A549 (cell line): ENCODE results near the gene PDCD4. TPM values are rescaled to one million over a fixed set of nuclear protein-coding genes. Genes with fewer than 3 reads are reported as not detected.

Experiments used
- ATAC-seq, 2 experiments: fragments of 200-7000 bp in 1 of 2; fragments of >200 bp in 1 of 2; cut with Nextera tagmentation in 1 of 2; cut with Tn5 transposase in 1 of 2; 3 replicates each; pipeline versions ENCODE4 v1.8.0 to v1.9.1; 2018 to 2020; ENCODE audit warnings: mild to moderate bottlenecking in 1 of 2, moderate library complexity in 1 of 2
- CTCF ChIA-PET: fragments of 300-600 bp; sonication (Branson Sonifier 250); formaldehyde crosslinking; extraction: SDS; loops from one replicate; lab custom pipeline; 2021; ENCODE audit warnings: antibody characterized with exemption, inconsistent platforms; lab: Yijun Ruan, JAX
- POLR2A ChIA-PET: fragments of 350-600 bp; formaldehyde crosslinking; extraction: SDS; loops from one replicate; lab custom pipeline; 2021; ENCODE audit warnings: antibody characterized with exemption, inconsistent platforms; lab: Yijun Ruan, JAX
- DNase-seq, 2 experiments: peaks; one replicate each; pipeline versions ENCODE4 v3.0.0 to v3.0.0-alpha.2; 2011 to 2016; ENCODE audit warnings: low read depth in 1 of 2, low spot score in 1 of 2
- FAIRE-seq: peaks from 2 replicates; lab custom pipeline; 2011; peaks lifted over from hg19 to GRCh38; lab: Jason Lieb, UNC
- H3K27ac ChIP-seq, 2 experiments: fragments of >200 bp; sonication (Bioruptor Twin); formaldehyde crosslinking; 3 replicates each; pipeline ENCODE4 v1.5.1; 2016 to 2017
- H3K4me1 ChIP-seq: fragments of >200 bp; sonication (Bioruptor Twin); formaldehyde crosslinking; 3 replicates; pipeline ENCODE4 v1.6.1; 2016
- H3K4me2 ChIP-seq: fragments of >200 bp; sonication (Bioruptor Twin); formaldehyde crosslinking; 3 replicates; pipeline ENCODE4 v1.6.1; 2016
- H3K4me3 ChIP-seq: fragments of >200 bp; sonication (Bioruptor Twin); formaldehyde crosslinking; 3 replicates; pipeline ENCODE4 v1.5.1; 2016
- H3K9me3 ChIP-seq: fragments of >200 bp; sonication (Bioruptor Twin); formaldehyde crosslinking; 3 replicates; pipeline ENCODE4 v1.6.1; 2016
- CBX2 ChIP-seq: fragments of 200-600 bp; sonication (generic); IDR thresholded peaks from 2 replicates; pipeline ENCODE4 v1.6.1; 2016; ENCODE audit warnings: low read depth, mild to moderate bottlenecking, borderline replicate concordance
- CEBPB ChIP-seq, 2 experiments: fragments of >200 bp in 1 of 2; sonication (Bioruptor Twin) in 1 of 2; formaldehyde crosslinking in 1 of 2; IDR thresholded peaks; 2 replicates each; pipeline ENCODE4 v1.6.1; 2012 to 2016
- EHF ChIP-seq: fragments of 250-450 bp; sonication (Bioruptor Pico); IDR thresholded peaks from 2 replicates; pipeline ENCODE4 v1.5.0; 2020; ENCODE audit warnings: mild to moderate bottlenecking
- EHMT2 ChIP-seq: fragments of 200-600 bp; sonication (generic); IDR thresholded peaks from 2 replicates; pipeline ENCODE4 v1.6.1; 2016; ENCODE audit warnings: antibody characterized with exemption, low read depth, mild to moderate bottlenecking, moderate library complexity
- ELK1 ChIP-seq: fragments of 150-350 bp; IDR thresholded peaks from 2 replicates; pipeline ENCODE4 v1.6.1; 2014; ENCODE audit warnings: low read depth, mild to moderate bottlenecking, low read length
- FOSL2 ChIP-seq, 2 experiments: fragments of 450-650 bp in 1 of 2; fragments of >200 bp in 1 of 2; sonication (Bioruptor Twin) in 1 of 2; formaldehyde crosslinking; IDR thresholded peaks; 2 replicates each; pipeline versions ENCODE4 v1.5.0 to v1.6.1; 2016 to 2020; ENCODE audit warnings: mild to moderate bottlenecking in 1 of 2, moderate library complexity in 1 of 2
- HEYL ChIP-seq: fragments of 250-450 bp; sonication (Bioruptor Pico); IDR thresholded peaks from 2 replicates; pipeline ENCODE4 v1.8.0; 2021; ENCODE audit warnings: mild to moderate bottlenecking, moderate library complexity
- HMGXB4 ChIP-seq: fragments of 250-450 bp; sonication (Bioruptor Pico); IDR thresholded peaks from 2 replicates; pipeline ENCODE4 v1.5.0; 2021; ENCODE audit warnings: mild to moderate bottlenecking, moderate library complexity, borderline replicate concordance
- HOXA7 ChIP-seq: fragments of 250-450 bp; sonication (Bioruptor Pico); IDR thresholded peaks from 2 replicates; pipeline ENCODE4 v1.5.0; 2020; ENCODE audit warnings: mild to moderate bottlenecking, moderate library complexity
- JUN ChIP-seq, 2 experiments: fragments of >200 bp; sonication (Bioruptor Twin); formaldehyde crosslinking; IDR thresholded peaks; 2 replicates in 1 of 2; 3 replicates in 1 of 2; pipeline ENCODE4 v1.6.1; 2016 to 2017
- JUNB ChIP-seq: fragments of >200 bp; sonication (Bioruptor Twin); formaldehyde crosslinking; IDR thresholded peaks from 2 replicates; pipeline ENCODE4 v1.6.1; 2016
- MAFK ChIP-seq: fragments of 450-650 bp; IDR thresholded peaks from 2 replicates; pipeline ENCODE4 v1.6.1; 2014; ENCODE audit not compliant: partially characterized antibody
- NFE2L2 ChIP-seq: fragments of 150-350 bp; conservative IDR thresholded peaks from 2 replicates; pipeline ENCODE4 v1.6.1; 2014; ENCODE audit warnings: low read length
- NPAS2 ChIP-seq: fragments of 250-450 bp; sonication (Bioruptor Pico); IDR thresholded peaks from 2 replicates; pipeline ENCODE4 v1.8.0; 2022; ENCODE audit warnings: mild to moderate bottlenecking, moderate library complexity, borderline replicate concordance
- POLR2A ChIP-seq: IDR thresholded peaks from 2 replicates; pipeline ENCODE4 v1.6.1; 2012; ENCODE audit warnings: mild to moderate bottlenecking, low read length
- POLR2AphosphoS2 ChIP-seq: conservative IDR thresholded peaks from 2 replicates; pipeline ENCODE4 v1.6.1; 2012; ENCODE audit warnings: low read length, improper control_type of control experiment, inconsistent platforms
- RAD21 ChIP-seq, 2 experiments: fragments of >200 bp in 1 of 2; sonication (Bioruptor Twin) in 1 of 2; formaldehyde crosslinking in 1 of 2; IDR thresholded peaks in 1 of 2; conservative IDR thresholded peaks in 1 of 2; 2 replicates in 1 of 2; 3 replicates in 1 of 2; pipeline ENCODE4 v1.6.1; 2012 to 2018; ENCODE audit warnings: inconsistent platforms in 1 of 2
- RARB ChIP-seq: fragments of 250-450 bp; sonication (Bioruptor Pico); IDR thresholded peaks from 2 replicates; pipeline ENCODE4 v1.8.0; 2021; ENCODE audit warnings: mild to moderate bottlenecking, moderate library complexity
- RFX5 ChIP-seq: fragments of 450-650 bp; IDR thresholded peaks from 2 replicates; pipeline ENCODE4 v1.7.1; 2014; ENCODE audit warnings: antibody characterized with exemption, mild to moderate bottlenecking, moderate library complexity
- SMC3 ChIP-seq: fragments of >200 bp; sonication (Bioruptor Twin); formaldehyde crosslinking; IDR thresholded peaks from 3 replicates; pipeline ENCODE4 v1.6.1; 2018; ENCODE audit warnings: inconsistent platforms
- TFCP2L1 ChIP-seq: fragments of 250-450 bp; sonication (Bioruptor Pico); IDR thresholded peaks from 2 replicates; pipeline ENCODE4 v1.5.0; 2021; ENCODE audit warnings: mild to moderate bottlenecking
- TP53 ChIP-seq: fragments of 250-450 bp; sonication (Bioruptor Pico); IDR thresholded peaks from 2 replicates; pipeline ENCODE4 v1.5.0; 2021; ENCODE audit warnings: mild to moderate bottlenecking, moderate library complexity
- ZFP36 ChIP-seq: fragments of 450-650 bp; IDR thresholded peaks from 2 replicates; pipeline ENCODE4 v1.6.1; 2014; ENCODE audit warnings: borderline replicate concordance; ENCODE audit not compliant: partially characterized antibody
- WGBS: methylation state at CpG from one replicate; pipeline ENCODE4 v1.1.6; 2017; ENCODE audit errors: missing lambda C conversion rate; 5-methylcytosine and 5-hydroxymethylcytosine counted together
- polyA plus RNA-seq, 4 experiments: library from polyadenylated mRNA; depleted of rRNA in 3 of 4; stranded (reverse); fragments of >200 nt; fragmentation: RNase III in 1 of 4; extraction: RNeasy Plus Mini Kit Qiagen cat#74134 plus additional on column Dnase treatment in 1 of 4; gene quantifications; 2 replicates in 3 of 4; 3 replicates in 1 of 4; pipeline ENCODE4 v1.2.3, GENCODE V29; 2011 to 2017
- TF ChIP-seq, protein P1 (sequence below): fragments of 200-600 bp; sonication (generic); IDR thresholded peaks from 2 replicates; pipeline ENCODE4 v1.6.1; 2016; ENCODE audit warnings: antibody characterized with exemption, mild to moderate bottlenecking, moderate library complexity
- TF ChIP-seq, protein P2 (sequence below): IDR thresholded peaks from 2 replicates; pipeline ENCODE4 v1.6.1; 2012
- TF ChIP-seq, protein P3 (sequence below): fragments of >200 bp; sonication (Bioruptor Twin); formaldehyde crosslinking; IDR thresholded peaks from 2 replicates; pipeline ENCODE4 v1.6.1; 2016
- TF ChIP-seq, protein P4 (sequence below): fragments of 450-650 bp; IDR thresholded peaks from 2 replicates; pipeline ENCODE4 v1.6.1; 2014; ENCODE audit warnings: antibody characterized with exemption

Gene PDCD4
- polyA plus RNA-seq, 2 of the 4 experiments (the other 2 are of a cell fraction): 42.7 to 71.4 TPM

DNA sequence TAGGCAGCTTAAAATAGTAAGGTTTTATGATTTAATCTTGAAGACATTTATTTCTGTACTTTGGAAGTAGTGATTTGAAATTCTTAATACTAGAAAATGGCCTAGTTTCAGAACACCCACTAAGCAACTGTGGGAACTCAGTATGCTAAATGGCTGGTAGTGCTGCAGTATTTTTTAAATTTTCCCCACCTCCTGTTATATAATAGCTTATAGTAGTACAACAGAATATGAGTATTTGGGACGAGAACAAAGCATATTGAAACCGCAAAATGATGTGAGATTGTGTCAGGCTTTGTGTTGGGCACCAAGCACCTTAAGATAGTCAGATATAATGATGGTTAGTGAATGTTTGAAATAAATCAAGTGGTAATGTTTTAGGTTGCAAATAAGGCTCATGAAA, 55.7 kb downstream of the PDCD4 start (continued):
- TF ChIP-seq, protein P1, sequence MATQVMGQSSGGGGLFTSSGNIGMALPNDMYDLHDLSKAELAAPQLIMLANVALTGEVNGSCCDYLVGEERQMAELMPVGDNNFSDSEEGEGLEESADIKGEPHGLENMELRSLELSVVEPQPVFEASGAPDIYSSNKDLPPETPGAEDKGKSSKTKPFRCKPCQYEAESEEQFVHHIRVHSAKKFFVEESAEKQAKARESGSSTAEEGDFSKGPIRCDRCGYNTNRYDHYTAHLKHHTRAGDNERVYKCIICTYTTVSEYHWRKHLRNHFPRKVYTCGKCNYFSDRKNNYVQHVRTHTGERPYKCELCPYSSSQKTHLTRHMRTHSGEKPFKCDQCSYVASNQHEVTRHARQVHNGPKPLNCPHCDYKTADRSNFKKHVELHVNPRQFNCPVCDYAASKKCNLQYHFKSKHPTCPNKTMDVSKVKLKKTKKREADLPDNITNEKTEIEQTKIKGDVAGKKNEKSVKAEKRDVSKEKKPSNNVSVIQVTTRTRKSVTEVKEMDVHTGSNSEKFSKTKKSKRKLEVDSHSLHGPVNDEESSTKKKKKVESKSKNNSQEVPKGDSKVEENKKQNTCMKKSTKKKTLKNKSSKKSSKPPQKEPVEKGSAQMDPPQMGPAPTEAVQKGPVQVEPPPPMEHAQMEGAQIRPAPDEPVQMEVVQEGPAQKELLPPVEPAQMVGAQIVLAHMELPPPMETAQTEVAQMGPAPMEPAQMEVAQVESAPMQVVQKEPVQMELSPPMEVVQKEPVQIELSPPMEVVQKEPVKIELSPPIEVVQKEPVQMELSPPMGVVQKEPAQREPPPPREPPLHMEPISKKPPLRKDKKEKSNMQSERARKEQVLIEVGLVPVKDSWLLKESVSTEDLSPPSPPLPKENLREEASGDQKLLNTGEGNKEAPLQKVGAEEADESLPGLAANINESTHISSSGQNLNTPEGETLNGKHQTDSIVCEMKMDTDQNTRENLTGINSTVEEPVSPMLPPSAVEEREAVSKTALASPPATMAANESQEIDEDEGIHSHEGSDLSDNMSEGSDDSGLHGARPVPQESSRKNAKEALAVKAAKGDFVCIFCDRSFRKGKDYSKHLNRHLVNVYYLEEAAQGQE: no peak
- TF ChIP-seq RAD21 (conservative IDR thresholded peaks at IDR 0.05 in 1 of 2, IDR thresholded peaks at IDR 0.05 in 1 of 2) (no peak), ZFP36 (no peak), SMC3 (no peak), TP53 (CRISPR knock-in tag) (no peak), EHMT2 (no peak), POLR2A (no peak), RARB (CRISPR knock-in tag) (no peak), CEBPB (IDR thresholded peaks at IDR 0.05) (no peak), HOXA7 (no peak)
- TF ChIP-seq, protein P2, sequence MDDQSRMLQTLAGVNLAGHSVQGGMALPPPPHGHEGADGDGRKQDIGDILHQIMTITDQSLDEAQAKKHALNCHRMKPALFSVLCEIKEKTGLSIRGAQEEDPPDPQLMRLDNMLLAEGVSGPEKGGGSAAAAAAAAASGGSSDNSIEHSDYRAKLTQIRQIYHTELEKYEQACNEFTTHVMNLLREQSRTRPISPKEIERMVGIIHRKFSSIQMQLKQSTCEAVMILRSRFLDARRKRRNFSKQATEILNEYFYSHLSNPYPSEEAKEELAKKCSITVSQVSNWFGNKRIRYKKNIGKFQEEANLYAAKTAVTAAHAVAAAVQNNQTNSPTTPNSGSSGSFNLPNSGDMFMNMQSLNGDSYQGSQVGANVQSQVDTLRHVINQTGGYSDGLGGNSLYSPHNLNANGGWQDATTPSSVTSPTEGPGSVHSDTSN: no peak
- TF ChIP-seq, protein P3, sequence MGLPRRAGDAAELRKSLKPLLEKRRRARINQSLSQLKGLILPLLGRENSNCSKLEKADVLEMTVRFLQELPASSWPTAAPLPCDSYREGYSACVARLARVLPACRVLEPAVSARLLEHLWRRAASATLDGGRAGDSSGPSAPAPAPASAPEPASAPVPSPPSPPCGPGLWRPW: no peak
- TF ChIP-seq, all 56 proteins: peak for 0

GRCh38 chr10:110931769-110932381, 60.1 kb downstream of the PDCD4 start:
- ATAC-seq (no peak), DNase-seq (no peak)
- POLR2A ChIA-PET: no interaction called here
- CTCF ChIA-PET: no interaction called here
- H3K4me2 ChIP-seq: no peak overlapping the region
- no peaks in the 10 kb centered on the region for H3K9me3 ChIP-seq
- 92% methylated on average over 1 of the region's 1 CpG for WGBS
- no peak overlapping the region for H3K27ac ChIP-seq
- peaks cover 3% of the 10 kb centered on the region; the same call in 1 of the 3 replicates for H3K4me1 ChIP-seq
- no peak for TF ChIP-seq EHF (CRISPR knock-in tag)
- TF ChIP-seq HMGXB4 (CRISPR knock-in tag): no peak
- TF ChIP-seq FOSL2 (IDR thresholded peaks at IDR 0.05): no peak
- no peak for TF ChIP-seq FOSL2 (CRISPR knock-in tag; IDR thresholded peaks at IDR 0.05)
- TF ChIP-seq HEYL: no peak
- no peak for TF ChIP-seq MAFK
- no peak for TF ChIP-seq ZFP36
- no peak for TF ChIP-seq POLR2AphosphoS2
- no peak for TF ChIP-seq NFE2L2
- no peak for TF ChIP-seq RAD21 (conservative IDR thresholded peaks at IDR 0.05 in 1 of 2, IDR thresholded peaks at IDR 0.05 in 1 of 2)
- no peak for TF ChIP-seq HOXA7
- TF ChIP-seq CBX2: no peak
- no peak for TF ChIP-seq ELK1
- no peak for TF ChIP-seq JUNB
- no peak for TF ChIP-seq RFX5
- no peak for TF ChIP-seq JUN (IDR thresholded peaks at IDR 0.05)
- TF ChIP-seq, protein P4, sequence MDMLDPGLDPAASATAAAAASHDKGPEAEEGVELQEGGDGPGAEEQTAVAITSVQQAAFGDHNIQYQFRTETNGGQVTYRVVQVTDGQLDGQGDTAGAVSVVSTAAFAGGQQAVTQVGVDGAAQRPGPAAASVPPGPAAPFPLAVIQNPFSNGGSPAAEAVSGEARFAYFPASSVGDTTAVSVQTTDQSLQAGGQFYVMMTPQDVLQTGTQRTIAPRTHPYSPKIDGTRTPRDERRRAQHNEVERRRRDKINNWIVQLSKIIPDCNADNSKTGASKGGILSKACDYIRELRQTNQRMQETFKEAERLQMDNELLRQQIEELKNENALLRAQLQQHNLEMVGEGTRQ: no peak
- no peak for TF ChIP-seq NPAS2 (CRISPR knock-in tag)
- no peak for TF ChIP-seq SMC3
- TF ChIP-seq TFCP2L1: no peak
- TF ChIP-seq RARB (CRISPR knock-in tag): no peak
- TF ChIP-seq, all 56 proteins: peak for 0
- H3K4me3 ChIP-seq: no peak overlapping the region
- no peak for FAIRE-seq
